IMR-90 (cell line): ENCODE results near the gene MEGF8. TPM values are rescaled to one million over a fixed set of nuclear protein-coding genes. Genes with fewer than 3 reads are reported as not detected.

Source experiments
- ATAC-seq: fragments of 200-7000 bp; cut with Tn5 transposase; 2 replicates; pipeline ENCODE4 v1.9.1; 2020; ENCODE audit warnings: low read depth, mild to moderate bottlenecking, moderate library complexity
- BruUV-seq: library from RNA; stranded (reverse); fragments of 400-500 nt; replicated peaks from 2 replicates; lab custom pipeline; 2021; lab: Mats Ljungman, UMichigan
- CTCF ChIA-PET: fragments of 300-600 bp; formaldehyde crosslinking; extraction: SDS; loops from one replicate; lab custom pipeline; 2021; ENCODE audit warnings: antibody characterized with exemption; lab: Yijun Ruan, JAX
- POLR2A ChIA-PET: fragments of 300-600 bp; sonication (Branson Sonifier 250); formaldehyde crosslinking; loops from one replicate; lab custom pipeline; 2022; ENCODE audit warnings: antibody characterized with exemption; ENCODE audit not compliant: unreplicated experiment; lab: Charles Lee
- DNase-seq: peaks from one replicate; pipeline ENCODE4 v3.0.0; 2013
- H2AFZ ChIP-seq: replicated peaks from 2 replicates; pipeline ENCODE3; 2013; ENCODE audit warnings: low read length, mild to moderate bottlenecking; ENCODE audit not compliant: poor library complexity
- H2AK5ac ChIP-seq: 2 replicates; pipeline ENCODE4 v1.6.1; 2013; ENCODE audit warnings: low read depth, low read length, inconsistent platforms
- H2AK9ac ChIP-seq: replicated peaks from 2 replicates; pipeline ENCODE3; 2013; ENCODE audit warnings: mild to moderate bottlenecking, low read depth, low read length, moderate library complexity; ENCODE audit not compliant: poor library complexity
- H2BK120ac ChIP-seq: 2 replicates; pipeline ENCODE4 v1.6.1; 2013; ENCODE audit warnings: low read depth, low read length, inconsistent platforms
- H2BK15ac ChIP-seq: 3 replicates; pipeline ENCODE4 v1.6.1; 2013; ENCODE audit warnings: low read depth, low read length, inconsistent platforms
- H2BK20ac ChIP-seq: 2 replicates; pipeline ENCODE4 v1.6.1; 2013; ENCODE audit warnings: low read depth, mild to moderate bottlenecking, inconsistent platforms, low read length, moderate library complexity
- H2BK5ac ChIP-seq: 2 replicates; pipeline ENCODE4 v1.6.1; 2013; ENCODE audit warnings: mild to moderate bottlenecking, low read depth, low read length, inconsistent platforms; ENCODE audit not compliant: poor library complexity, severe bottlenecking
- H3K14ac ChIP-seq: replicated peaks from 2 replicates; pipeline ENCODE4 v1.6.1; 2013; ENCODE audit warnings: low read depth, low read length, inconsistent platforms
- H3K18ac ChIP-seq: 2 replicates; pipeline ENCODE4 v1.6.1; 2013; ENCODE audit warnings: low read depth, low read length, control low read depth
- H3K23ac ChIP-seq: 2 replicates; pipeline ENCODE4 v1.6.1; 2013; ENCODE audit warnings: low read depth, low read length, inconsistent platforms
- H3K27ac ChIP-seq: 2 replicates; pipeline ENCODE4 v1.5.1; 2013; ENCODE audit warnings: mild to moderate bottlenecking, control low read depth, low read length; ENCODE audit not compliant: insufficient read depth
- H3K27me3 ChIP-seq: 2 replicates; pipeline ENCODE4 v1.6.1; 2013; ENCODE audit warnings: low read length; ENCODE audit not compliant: control insufficient read depth, insufficient read depth
- H3K36me3 ChIP-seq: 2 replicates; pipeline ENCODE4 v1.6.1; 2013; ENCODE audit warnings: low read length, mixed read lengths; ENCODE audit not compliant: control insufficient read depth, insufficient read depth
- H3K4ac ChIP-seq: 2 replicates; pipeline ENCODE4 v1.6.1; 2013; ENCODE audit warnings: low read depth, low read length, inconsistent platforms
- H3K4me1 ChIP-seq: 2 replicates; pipeline ENCODE4 v1.6.1; 2013; ENCODE audit warnings: low read length, mixed read lengths; ENCODE audit not compliant: control insufficient read depth, insufficient read depth
- H3K4me2 ChIP-seq: 2 replicates; pipeline ENCODE4 v1.6.1; 2013; ENCODE audit warnings: low read depth, mild to moderate bottlenecking, control low read depth, low read length, moderate library complexity
- H3K4me3 ChIP-seq: 2 replicates; pipeline ENCODE4 v1.5.1; 2013; ENCODE audit warnings: low read depth, mild to moderate bottlenecking, control low read depth, low read length, moderate library complexity; ENCODE audit not compliant: insufficient read depth
- H3K56ac ChIP-seq: 2 replicates; pipeline ENCODE4 v1.6.1; 2013; ENCODE audit warnings: low read length, inconsistent platforms; ENCODE audit not compliant: insufficient read depth; ENCODE audit errors: extremely low read depth
- H3K79me1 ChIP-seq, 2 experiments: 2 replicates each; pipeline ENCODE4 v1.6.1; 2013; ENCODE audit warnings: low read length in 2 of 2, inconsistent platforms in 1 of 2, low read depth in 1 of 2
- H3K9ac ChIP-seq: 2 replicates; pipeline ENCODE4 v1.6.1; 2013; ENCODE audit warnings: low read depth, low read length, control low read depth
- H3K9me1 ChIP-seq: 2 replicates; pipeline ENCODE4 v1.6.1; 2013; ENCODE audit warnings: low read length, inconsistent platforms; ENCODE audit not compliant: insufficient read depth
- H3K9me3 ChIP-seq: 2 replicates; pipeline ENCODE4 v1.6.1; 2013; ENCODE audit warnings: low read length; ENCODE audit not compliant: control insufficient read depth, insufficient read depth
- H4K20me1 ChIP-seq: 2 replicates; pipeline ENCODE4 v1.6.1; 2013; ENCODE audit warnings: low read length, inconsistent platforms; ENCODE audit not compliant: insufficient read depth
- H4K5ac ChIP-seq: 2 replicates; pipeline ENCODE4 v1.6.1; 2013; ENCODE audit warnings: mild to moderate bottlenecking, low read depth, low read length, control low read depth
- H4K8ac ChIP-seq, 2 experiments: 2 replicates each; pipeline ENCODE4 v1.6.1; 2013; ENCODE audit warnings: low read depth in 2 of 2, low read length in 2 of 2, control low read depth in 1 of 2, inconsistent platforms in 1 of 2
- H4K91ac ChIP-seq: 2 replicates; pipeline ENCODE4 v1.6.1; 2013; ENCODE audit warnings: low read depth, low read length, inconsistent platforms; ENCODE audit not compliant: insufficient read depth
- BHLHE40 ChIP-seq: fragments of 150-350 bp; IDR thresholded peaks from 2 replicates; pipeline ENCODE4 v1.6.1; 2016; ENCODE audit warnings: mild to moderate bottlenecking, low read depth, low read length
- CEBPB ChIP-seq: IDR thresholded peaks from 2 replicates; pipeline ENCODE4 v1.6.1; 2012; ENCODE audit warnings: low read depth, low read length, improper control_type of control experiment
- CHD1 ChIP-seq: IDR thresholded peaks from 2 replicates; pipeline ENCODE4 v1.6.1; 2012; ENCODE audit warnings: low read depth, low read length, improper control_type of control experiment
- CTCF ChIP-seq: conservative IDR thresholded peaks from 2 replicates; pipeline ENCODE4 v1.5.1; 2012; ENCODE audit warnings: mild to moderate bottlenecking, low read depth, low read length, improper control_type of control experiment
- FOS ChIP-seq: fragments of 150-350 bp; IDR thresholded peaks from 2 replicates; pipeline ENCODE4 v1.6.1; 2016; ENCODE audit warnings: low read depth, low read length
- MAFK ChIP-seq: IDR thresholded peaks from 2 replicates; pipeline ENCODE4 v1.6.1; 2012; ENCODE audit warnings: low read depth, low read length, improper control_type of control experiment
- MAZ ChIP-seq: IDR thresholded peaks from 2 replicates; pipeline ENCODE4 v1.6.1; 2012; ENCODE audit warnings: low read depth, mild to moderate bottlenecking, low read length, improper control_type of control experiment, moderate library complexity, borderline replicate concordance
- MXI1 ChIP-seq: IDR thresholded peaks from 2 replicates; pipeline ENCODE4 v1.6.1; 2012; ENCODE audit warnings: low read depth, mild to moderate bottlenecking, low read length, moderate library complexity, borderline replicate concordance
- NFE2L2 ChIP-seq: fragments of 150-350 bp; IDR thresholded peaks from 2 replicates; pipeline ENCODE4 v1.6.1; 2016; ENCODE audit warnings: low read depth, mild to moderate bottlenecking, low read length
- POLR2A ChIP-seq: IDR thresholded peaks from 2 replicates; pipeline ENCODE4 v1.6.1; 2012; ENCODE audit warnings: mild to moderate bottlenecking, low read depth, low read length
- RAD21 ChIP-seq: IDR thresholded peaks from 2 replicates; pipeline ENCODE4 v1.6.1; 2012; ENCODE audit warnings: low read length, improper control_type of control experiment
- RCOR1 ChIP-seq: IDR thresholded peaks from 2 replicates; pipeline ENCODE4 v1.6.1; 2012; ENCODE audit warnings: mild to moderate bottlenecking, low read length, improper control_type of control experiment; ENCODE audit not compliant: insufficient replicate concordance
- RFX5 ChIP-seq: IDR thresholded peaks from 2 replicates; pipeline ENCODE4 v1.8.0; 2012; ENCODE audit warnings: low read depth, mild to moderate bottlenecking, low read length, moderate library complexity
- SMC3 ChIP-seq: fragments of 150-350 bp; IDR thresholded peaks from 2 replicates; pipeline ENCODE4 v1.6.1; 2016; ENCODE audit warnings: low read depth, mild to moderate bottlenecking, antibody characterized with exemption, low read length, moderate library complexity
- USF2 ChIP-seq: fragments of 150-350 bp; IDR thresholded peaks from 2 replicates; pipeline ENCODE4 v1.6.1; 2017; ENCODE audit warnings: mild to moderate bottlenecking, antibody characterized with exemption, low read length, low read depth
- WGBS, 2 experiments: methylation state at CpG; one replicate each; pipeline versions ENCODE4 v1.1.5 to v1.1.7; 2013; ENCODE audit warnings: missing lambda C conversion rate in 2 of 2; ENCODE audit not compliant: insufficient read length in 1 of 2; ENCODE audit errors: extremely low coverage in 2 of 2; 5-methylcytosine and 5-hydroxymethylcytosine counted together
- dilution Hi-C: fragments of 300-500 bp; cut with HindIII; formaldehyde crosslinking; loops from one replicate; pipeline ENCODE4 v1.14.3; 2018; ENCODE audit warnings: low sequenced_read_pairs; ENCODE audit not compliant: unreplicated experiment
- in situ Hi-C: fragments of 300-500 bp; cut with MboI; formaldehyde crosslinking; loops from 3 replicates; pipeline ENCODE4 v1.14.3; 2019; ENCODE audit warnings: low sequenced_read_pairs, inconsistent platforms, mixed read lengths
- intact Hi-C: fragments of 100-400 bp; cut with micrococcal nuclease; formaldehyde crosslinking; loops from 2 replicates; pipeline ENCODE4 v1.10.0; 2022
- polyA plus RNA-seq, 3 experiments: library from polyadenylated mRNA; depleted of rRNA; stranded (reverse); fragments of >200 nt; gene quantifications; 2 replicates each; pipeline ENCODE4 v1.2.3, GENCODE V29; 2012; ENCODE audit warnings: low replicate concordance in 1 of 3
- total RNA-seq: library from RNA; depleted of rRNA; stranded (reverse); fragments of >200 nt; gene quantifications from 2 replicates; pipeline ENCODE4 v1.2.3, GENCODE V29; 2012

MEGF8 gene
- total and polyA plus RNA-seq, 2 of the 4 experiments (the other 2 are of a cell fraction): 2.3 to 12.5 TPM

GRCh38 chr19:42353341-42354015, 28.0 kb downstream of the MEGF8 start:
- intact Hi-C loops: no loop called here
- Histone ChIP-seq H2AK5ac (no peak overlapping the region), H3K18ac (no peak overlapping the region), H3K9me3 (no peaks in the 10 kb centered on the region), H3K23ac (no peak overlapping the region), H2BK15ac (no peak overlapping the region), H2BK20ac (no peak overlapping the region), H3K56ac (no peak overlapping the region), H3K9ac (no peak overlapping the region), H3K4ac (no peak overlapping the region), H3K27ac (no peak overlapping the region), H4K91ac (no peak overlapping the region), H4K20me1 (no peaks in the 10 kb centered on the region), H3K27me3 (no peaks in the 10 kb centered on the region), H2BK120ac (no peak overlapping the region), H3K4me2 (no peak overlapping the region), H3K14ac (no peak overlapping the region), H3K4me1 (no peaks in the 10 kb centered on the region), H2BK5ac (no peak overlapping the region), H3K4me3 (no peak overlapping the region), H2AFZ (no peak overlapping the region), H3K36me3 (peaks cover 33% of the 10 kb centered on the region), H4K8ac (no peak overlapping the region), H2AK9ac (peak overlapping the region; percentile 28), H3K79me1 (no peaks in the 10 kb centered on the region), H3K9me1 (0 out of 2 replicates have a peak, but pooled peaks cover 4% of the 10 kb centered on the region), H4K5ac (no peak overlapping the region)
- in situ Hi-C loops: no loop called here
- CTCF ChIA-PET: no interaction called here
- dilution Hi-C loops: no loop called here
- POLR2A ChIA-PET: no interaction called here
- no peak for DNase-seq
- TF ChIP-seq MXI1: no peak
- no peak for TF ChIP-seq CEBPB
- no peak for TF ChIP-seq MAZ
- TF ChIP-seq BHLHE40: no peak
- no peak for TF ChIP-seq CHD1
- no peak for TF ChIP-seq RAD21
- no peak for TF ChIP-seq MAFK
- no peak for TF ChIP-seq FOS
- TF ChIP-seq RCOR1: no peak
- no peak for TF ChIP-seq NFE2L2
- no peak for TF ChIP-seq POLR2A
- no peak for TF ChIP-seq CTCF
- no peak for TF ChIP-seq SMC3
- TF ChIP-seq USF2: no peak
- no peak for TF ChIP-seq RFX5
- ATAC-seq: no peak
- 95% methylated on average over 7 of the region's 29 CpGs; no CpG with 5 or more reads in 1 of the 2 experiments for WGBS, 2 experiments
- TSS peak; percentile 43 for BruUV-seq
